SIG-M5 treated with dmso at 0.1 percent for 504 hours (cell line): ENCODE results near the gene MEF2A.

Source experiments
- DNase-seq: peaks from one replicate; lab custom pipeline; 2025; ENCODE audit not compliant: unreplicated experiment; lab: John Stamatoyannopoulos, UW

MEF2A gene

GRCh38 chr15:99562238-99562637, 3.5 kb upstream of the MEF2A start:
- no peak for DNase-seq

- peak; percentile 75 for DNase-seq
Measured at GRCh38 chr15:99564221-99565048, 1.3 kb upstream of the MEF2A start.

GRCh38 chr15:99565049-99565298, 810 bp upstream of the MEF2A start:
- no peak for DNase-seq

DNA sequence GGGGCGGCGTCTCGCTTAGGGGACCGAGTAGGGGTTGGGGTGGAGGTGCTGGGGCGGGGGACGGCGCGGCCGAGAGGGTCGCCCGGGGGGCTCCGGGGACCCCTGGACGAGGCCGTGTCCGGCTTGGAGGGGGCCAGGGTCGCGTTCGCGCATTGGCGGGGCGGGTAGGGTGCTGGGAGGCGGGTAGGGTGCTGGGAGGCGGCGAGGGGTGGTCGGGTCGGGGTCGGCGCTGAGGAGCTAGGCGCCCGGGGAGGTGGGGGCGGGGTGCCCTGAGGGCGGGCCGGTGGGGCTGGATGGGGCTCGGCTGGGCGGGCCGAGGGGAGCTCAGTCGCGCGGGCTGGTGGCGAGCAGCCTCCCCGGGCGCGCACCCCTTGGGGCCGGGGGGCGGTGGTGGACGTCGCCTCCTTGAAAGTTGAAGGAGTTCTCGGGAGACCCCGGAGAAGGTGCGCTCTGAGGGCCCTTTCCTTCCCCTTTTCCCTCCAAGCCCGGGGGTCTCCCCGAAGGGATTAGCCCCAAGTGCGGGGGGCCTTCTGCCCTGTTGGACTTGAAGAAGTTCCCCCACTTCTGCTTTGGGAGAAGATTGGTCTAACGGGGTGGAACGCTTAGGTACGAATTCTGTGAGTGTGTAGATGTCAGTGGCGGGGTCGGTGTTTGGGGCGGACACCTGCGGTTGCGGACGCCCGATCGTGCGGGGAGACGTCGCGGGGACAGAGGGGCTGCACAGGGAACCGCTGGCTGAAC, 543 bp downstream of the MEF2A start:
- peak; percentile 39 for DNase-seq

DNA sequence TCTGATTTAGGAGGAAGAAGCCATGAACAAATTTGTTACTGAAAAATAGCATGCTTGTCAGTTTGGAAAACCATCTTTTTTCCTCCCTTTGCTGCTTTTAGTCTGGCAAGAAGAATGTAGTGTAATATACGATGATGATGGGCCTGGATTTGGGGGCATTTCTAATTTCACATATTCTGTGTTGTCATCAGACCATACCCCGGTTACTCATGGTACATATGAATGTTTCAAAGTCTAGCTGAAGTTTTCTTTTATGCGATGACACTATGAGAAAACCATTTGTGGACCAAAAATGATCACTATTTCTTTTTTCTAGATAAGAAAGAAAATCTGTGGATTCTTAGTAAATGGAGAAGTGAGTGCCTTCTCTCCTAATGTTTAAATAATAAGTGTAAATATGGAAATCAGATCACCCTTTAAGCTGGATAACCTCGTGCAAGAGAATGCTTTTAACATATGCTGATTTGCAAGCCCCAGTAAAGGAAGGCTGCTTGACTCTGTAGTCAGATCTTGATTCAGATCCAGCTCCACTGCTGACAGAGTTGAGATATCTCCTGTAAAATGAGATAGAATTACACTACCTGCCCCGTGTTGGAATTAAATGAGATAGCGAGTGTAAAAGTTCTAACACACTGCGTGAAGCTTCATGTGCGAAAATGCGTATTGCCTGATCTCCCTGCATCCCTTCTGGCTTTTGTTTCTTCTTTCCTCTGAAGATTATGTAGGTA, 3.0 kb downstream of the MEF2A start:
- DNase-seq, result no peak

- no peak for DNase-seq
Measured at GRCh38 chr15:99571299-99571698, 5.5 kb downstream of the MEF2A start.

DNA sequence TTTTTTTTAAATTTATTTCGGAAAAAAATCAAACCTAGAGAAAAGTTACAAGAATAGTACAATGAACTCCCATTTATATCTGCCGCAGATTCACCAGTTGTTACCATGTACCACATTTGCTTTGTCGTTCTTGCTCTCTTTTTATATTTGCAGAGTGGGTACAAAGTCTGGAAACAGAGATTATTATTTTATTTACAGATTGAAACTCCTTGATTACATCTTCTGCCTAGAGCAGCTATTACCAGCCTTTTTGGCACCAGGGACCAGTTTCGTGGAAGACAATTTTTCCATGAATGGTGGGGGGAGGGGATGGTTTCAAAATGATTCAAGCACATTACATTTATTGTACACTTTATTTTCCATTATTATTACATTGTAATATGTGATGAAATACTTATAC, 8.3 kb downstream of the MEF2A start:
- no peak for DNase-seq

DNA sequence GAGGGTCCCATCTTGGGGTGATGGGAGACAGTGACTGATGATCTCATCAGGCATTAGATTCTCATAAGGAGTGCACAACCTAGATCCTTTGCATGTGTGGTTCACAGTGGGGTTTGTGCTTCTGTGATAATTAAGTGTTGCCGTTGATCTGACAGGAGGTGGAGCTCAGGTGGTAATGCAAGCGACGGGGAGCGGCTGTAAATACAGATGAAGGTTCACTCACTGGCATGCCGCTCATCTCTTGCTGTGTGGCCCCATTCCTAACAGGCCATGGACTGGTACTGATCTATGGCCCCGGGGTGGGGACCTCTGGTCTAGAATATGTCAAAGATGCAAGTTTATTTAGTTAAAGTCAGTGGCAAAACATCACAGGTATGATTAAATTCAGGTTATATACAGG, 8.7 kb downstream of the MEF2A start:
- no peak for DNase-seq

- no peak for DNase-seq
Measured at GRCh38 chr15:99578809-99579208, 13.0 kb downstream of the MEF2A start.

DNA sequence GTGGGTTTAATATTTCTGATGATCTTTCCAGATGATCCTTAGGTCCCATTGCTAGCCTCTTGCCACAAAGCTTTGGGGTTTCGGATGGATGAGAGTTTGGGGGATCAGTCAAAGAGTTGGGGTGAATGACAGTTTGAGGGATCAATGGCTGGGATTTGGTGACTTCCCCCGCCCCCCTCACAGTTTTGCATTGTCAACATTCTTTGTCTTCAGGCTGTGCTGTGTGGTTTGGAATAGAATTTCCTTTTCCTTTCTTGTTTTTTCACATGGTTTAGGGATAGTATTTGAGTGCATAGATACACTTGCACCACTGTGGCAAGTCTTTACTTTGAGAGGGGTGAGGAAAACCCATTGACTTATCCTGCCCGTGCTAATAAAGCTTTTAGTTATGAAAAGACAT, 14.3 kb downstream of the MEF2A start:
- no peak for DNase-seq

DNA sequence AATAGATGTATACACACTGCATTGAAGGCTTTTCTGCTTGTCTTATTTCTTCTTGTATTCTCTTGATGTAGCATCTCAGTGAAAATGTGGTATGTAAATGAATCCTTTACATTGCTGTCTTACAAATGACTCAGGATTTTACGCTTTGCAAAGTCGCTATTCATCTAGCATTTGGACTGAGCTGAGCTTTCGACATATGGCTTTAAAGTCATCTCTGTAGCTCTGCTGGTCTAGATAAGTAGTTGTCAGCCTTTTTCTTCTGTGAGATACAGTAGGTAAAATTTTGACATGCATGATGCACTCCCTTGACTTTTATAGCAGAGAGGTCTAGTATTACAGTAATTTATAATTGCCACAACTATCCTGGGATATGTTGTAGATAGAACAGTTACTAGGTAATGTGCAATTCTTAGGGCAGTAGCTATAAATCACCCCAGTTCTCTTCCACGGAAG, 16.8 kb downstream of the MEF2A start:
- peak; percentile 3 for DNase-seq

GRCh38 chr15:99584081-99584600, 18.4 kb downstream of the MEF2A start:
- no peak for DNase-seq

DNA sequence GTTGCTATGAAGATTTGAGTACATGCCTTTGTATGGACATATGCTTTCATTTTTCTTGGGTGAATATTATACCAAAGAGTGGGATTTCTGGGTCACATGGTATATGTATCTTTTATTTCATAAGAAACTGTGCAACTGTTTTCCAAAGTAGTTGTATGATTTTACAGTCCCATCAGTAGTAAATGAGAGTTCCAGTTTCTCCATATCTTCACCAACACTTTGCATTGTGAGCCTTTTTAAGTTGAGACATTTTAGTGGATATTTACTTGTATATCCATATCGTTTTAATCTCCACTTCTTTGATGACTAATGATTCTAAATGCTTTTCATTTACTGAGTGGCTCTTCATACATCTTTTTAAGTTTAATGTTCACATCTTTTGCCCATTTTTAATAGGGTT, 20.3 kb downstream of the MEF2A start:
- no peak for DNase-seq

DNA sequence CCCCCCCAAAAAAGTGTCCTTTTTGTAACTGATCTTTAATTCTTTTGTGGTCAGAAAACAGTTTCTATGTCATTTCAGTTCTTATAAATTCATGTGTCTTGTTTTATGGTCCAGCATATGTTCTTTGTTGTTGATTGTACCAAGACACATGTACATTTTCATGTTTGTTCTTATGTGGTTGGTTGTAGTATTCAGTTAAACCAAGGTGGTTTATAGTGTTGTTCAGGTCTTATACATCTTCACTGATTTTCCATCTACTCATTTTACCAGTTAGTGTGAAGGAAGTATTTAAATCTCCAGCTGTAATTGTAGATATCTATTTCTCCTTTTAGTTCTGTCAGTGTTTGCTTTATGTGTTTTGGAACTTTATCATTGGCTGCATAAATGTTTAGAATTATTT, 24.0 kb downstream of the MEF2A start:
- no peak for DNase-seq

DNA sequence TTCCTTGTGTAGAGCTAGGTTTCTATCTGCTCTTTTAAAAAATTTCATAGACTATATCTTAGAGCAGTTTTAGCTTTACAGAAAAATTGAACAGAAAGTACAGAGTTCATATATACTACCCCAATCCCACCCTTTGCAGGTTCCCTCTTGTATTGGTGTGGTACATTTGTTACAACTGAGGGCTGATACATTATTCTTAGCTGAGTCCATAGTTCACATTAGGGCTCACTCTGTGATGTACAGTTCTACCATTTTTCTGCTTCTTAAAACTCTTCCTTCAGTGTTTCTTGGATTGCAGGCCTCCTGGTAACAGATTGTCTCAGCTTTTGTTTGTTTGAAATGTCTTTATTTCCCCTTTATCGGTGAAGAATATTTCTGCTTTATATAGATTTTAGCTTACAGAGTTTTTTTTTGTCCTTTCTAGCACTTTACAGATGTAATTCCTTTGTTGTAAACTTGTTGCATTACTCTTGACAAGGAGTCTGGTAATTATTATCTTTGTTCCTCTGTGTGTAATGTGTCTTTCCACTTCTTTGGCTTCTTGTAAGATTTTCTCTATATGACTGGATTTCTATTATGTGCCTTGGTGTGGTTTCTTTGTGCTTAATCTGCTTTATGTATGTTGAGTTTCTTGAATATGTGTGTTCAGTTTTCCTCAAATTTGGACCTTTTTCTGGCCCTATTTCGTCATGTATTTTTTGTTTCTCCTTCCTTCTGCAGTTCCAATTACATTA, 25.3 kb downstream of the MEF2A start:
- DNase-seq, result no peak

DNA sequence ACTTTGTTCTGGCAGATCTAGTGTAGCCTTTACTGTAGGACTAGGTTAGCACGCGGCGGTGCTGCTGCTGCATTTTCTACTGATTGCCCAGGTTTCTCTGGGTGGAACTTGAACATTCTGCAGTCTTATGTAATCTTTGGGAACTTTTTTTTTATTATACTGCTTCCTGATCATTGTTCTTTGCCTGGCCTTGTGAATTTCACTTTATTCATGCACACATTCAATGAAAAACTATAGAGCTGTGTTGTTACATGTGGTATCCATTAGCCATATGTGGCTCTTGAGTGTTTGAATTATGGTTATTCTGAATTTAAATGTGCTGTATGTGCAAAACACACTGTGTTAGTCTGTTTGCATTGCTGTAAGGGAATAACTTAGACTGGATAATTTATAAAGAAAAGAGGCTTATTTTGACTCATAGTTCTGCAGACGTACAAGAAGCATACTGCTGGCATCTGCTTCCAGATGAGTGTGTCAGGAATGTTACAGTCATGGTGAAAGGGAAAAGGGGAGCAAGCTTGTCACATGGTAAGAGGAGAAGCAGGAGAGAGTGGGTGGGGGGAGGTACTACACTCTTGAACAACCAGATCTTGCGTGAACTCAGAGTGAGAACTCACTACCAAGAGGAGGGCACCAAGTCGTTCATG, 26.5 kb downstream of the MEF2A start:
- DNase-seq, result no peak

- DNase-seq, result no peak
Measured at GRCh38 chr15:99593070-99593469, 27.3 kb downstream of the MEF2A start.

DNA sequence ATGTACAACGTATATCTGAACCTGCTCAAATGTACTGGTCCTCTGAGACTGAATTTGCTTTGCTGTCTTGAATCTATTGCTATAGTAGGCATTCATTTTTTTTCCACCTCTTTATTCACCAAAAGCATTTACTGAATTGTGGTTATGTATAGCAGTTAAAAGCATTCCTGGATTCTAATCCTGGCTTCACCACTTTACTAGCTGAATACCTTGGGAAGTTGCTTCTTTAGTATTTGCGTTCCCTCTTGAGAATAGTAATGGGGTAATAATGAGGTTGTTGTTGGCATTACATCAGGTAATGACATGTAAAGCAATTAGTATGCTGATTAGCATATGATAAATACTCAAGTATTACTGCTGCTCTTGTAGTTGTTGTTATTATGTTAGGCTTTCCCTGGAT, 29.1 kb downstream of the MEF2A start:
- DNase-seq, result no peak

GRCh38 chr15:99598296-99598695, 32.5 kb downstream of the MEF2A start:
- DNase-seq, result no peak

DNA sequence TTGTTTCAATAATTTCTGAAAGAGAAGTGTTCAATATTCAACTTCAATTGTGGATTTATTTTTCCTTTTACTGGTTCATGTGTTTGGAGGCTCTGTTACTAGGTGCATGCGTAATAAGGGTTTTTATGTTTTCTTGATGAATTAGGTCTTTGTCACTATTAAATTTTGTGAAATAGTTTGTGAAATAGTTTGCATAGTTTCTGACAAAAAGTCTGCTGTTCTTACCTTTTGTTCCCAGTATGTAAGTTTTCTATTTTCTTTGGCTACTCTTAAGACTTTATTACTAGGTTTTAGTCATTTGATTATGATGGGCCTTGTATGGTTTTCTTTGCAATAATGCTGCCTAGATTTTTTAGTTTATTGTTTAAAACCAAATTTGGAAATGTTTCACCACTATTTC, 38.0 kb downstream of the MEF2A start:
- no peak for DNase-seq

DNA sequence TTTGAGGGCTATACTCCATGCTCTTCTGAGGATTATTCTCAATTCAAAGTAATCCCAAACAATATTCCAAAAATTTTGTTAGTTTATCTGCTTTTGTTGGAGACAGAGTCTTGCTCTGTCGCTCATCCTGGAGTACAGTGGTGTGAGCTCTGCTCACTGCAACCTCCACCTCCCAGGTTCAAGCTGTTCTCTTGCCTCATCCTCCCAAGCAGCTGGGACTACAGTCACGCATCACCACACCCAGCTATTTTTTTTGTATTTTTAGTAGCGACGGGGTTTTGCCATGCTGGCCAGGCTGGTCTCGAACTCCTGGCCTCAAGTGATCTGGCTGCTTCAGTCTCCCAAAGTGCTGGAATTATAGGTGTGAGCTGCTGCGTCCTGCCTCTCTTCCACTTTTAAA, 39.1 kb downstream of the MEF2A start:
- no peak for DNase-seq
